Stimulated activated CD8-positive, alpha-beta memory T cell treated with anti-CD3 and anti-CD28 coated beads, Interleukin-2, amount 100 ng/mL, for 48 hours (primary cell): Measurements from ENCODE around the gene GPC3.
A peak's percentile ranks its signal among the peaks of the same experiment; 100 is the strongest.

Experiments
- DNase-seq, 2 donors: peaks; one replicate each; pipeline ENCODE4 v3.0.0-alpha.2; 2020; ENCODE audit warnings: low read depth in 2 of 2

GPC3 gene

GRCh38 chrX:133926809-133927208 is 58.6 kb downstream of the GPC3 start:
- no peak for DNase-seq

GRCh38 chrX:133926099-133926498 is 59.3 kb downstream of the GPC3 start:
- DNase-seq, result no peak

- no peak for DNase-seq
Observed at GRCh38 chrX:133924548-133924947, 60.8 kb downstream of the GPC3 start.

GRCh38 chrX:133923548-133923947 is 61.8 kb downstream of the GPC3 start:
- no peak for DNase-seq

- no peak for DNase-seq
Observed at GRCh38 chrX:133923113-133923512, 62.3 kb downstream of the GPC3 start.

GRCh38 chrX:133922390-133922771 is 63.0 kb downstream of the GPC3 start:
- DNase-seq, result no peak

- peak; percentile 16 for DNase-seq
Observed at GRCh38 chrX:133921764-133922389, 63.5 kb downstream of the GPC3 start.

- DNase-seq, result no peak
Observed at GRCh38 chrX:133921086-133921485, 64.3 kb downstream of the GPC3 start.

- no peak for DNase-seq
Observed at GRCh38 chrX:133918361-133918771, 67.0 kb downstream of the GPC3 start.

GRCh38 chrX:133916984-133917722 is 68.2 kb downstream of the GPC3 start:
- DNase-seq, result no peak

- no peak for DNase-seq
Observed at GRCh38 chrX:133913658-133914388, 71.6 kb downstream of the GPC3 start.

- no peak for DNase-seq
Observed at GRCh38 chrX:133913009-133913408, 72.4 kb downstream of the GPC3 start.

- DNase-seq, result no peak
Observed at GRCh38 chrX:133911825-133912495, 73.4 kb downstream of the GPC3 start.

GRCh38 chrX:133910539-133910938 is 74.9 kb downstream of the GPC3 start:
- DNase-seq, result no peak

GRCh38 chrX:133909888-133910287 is 75.5 kb downstream of the GPC3 start:
- no peak for DNase-seq

GRCh38 chrX:133908223-133908955 is 77.0 kb downstream of the GPC3 start:
- DNase-seq, result no peak

- no peak for DNase-seq
Observed at GRCh38 chrX:133907606-133908005, 77.8 kb downstream of the GPC3 start.

GRCh38 chrX:133905305-133905704 is 80.1 kb downstream of the GPC3 start:
- no peak for DNase-seq

GRCh38 chrX:133897593-133898163 is 87.7 kb downstream of the GPC3 start:
- DNase-seq, result no peak

- no peak for DNase-seq
Observed at GRCh38 chrX:133892337-133892736, 93.1 kb downstream of the GPC3 start.

GRCh38 chrX:133888984-133889383 is 96.4 kb downstream of the GPC3 start:
- no peak for DNase-seq
